B cell (primary cell): ENCODE data around the gene ORAI2. TPM values are rescaled to one million over a fixed set of nuclear protein-coding genes. Genes with fewer than 3 reads are reported as not detected.
A peak's percentile ranks its signal among the peaks of the same experiment; 100 is the strongest.

ENCODE experiments used
- ATAC-seq: fragments of 200-7000 bp; cut with Tn5 transposase; one replicate; pipeline ENCODE4 v1.10.0; 2021; ENCODE audit warnings: low read depth, mild to moderate bottlenecking, moderate number of reproducible peaks, moderate library complexity
- CTCF ChIA-PET: fragments of 350-600 bp; sonication (Branson Sonifier 250); formaldehyde crosslinking; loops from one replicate; lab custom pipeline; 2021; ENCODE audit warnings: antibody characterized with exemption, inconsistent platforms; lab: Charles Lee
- POLR2A ChIA-PET: fragments of 350-600 bp; sonication (Branson Sonifier 250); formaldehyde crosslinking; loops from one replicate; lab custom pipeline; 2021; ENCODE audit warnings: antibody characterized with exemption; lab: Charles Lee
- DNase-seq: peaks from one replicate; pipeline ENCODE4 v3.0.0; 2013
- H2AFZ ChIP-seq: 2 replicates; pipeline ENCODE4 v1.6.1; 2012; ENCODE audit warnings: mild to moderate bottlenecking, low read depth, low read length; ENCODE audit not compliant: insufficient read depth, poor library complexity, severe bottlenecking
- H3K27ac ChIP-seq, 2 donors: 1 replicate in 1 of 2; 2 replicates in 1 of 2; pipeline ENCODE4 v1.5.1; 2012 to 2013; ENCODE audit warnings: low read length in 2 of 2, mild to moderate bottlenecking in 2 of 2, moderate library complexity in 1 of 2
- H3K27me3 ChIP-seq, 4 experiments: fragments of 200-600 bp in 1 of 4; sonication (generic) in 1 of 4; replicated peaks in 1 of 4; 1 replicate in 2 of 4; 2 replicates in 2 of 4; pipeline versions ENCODE4 v1.6.1 to v1.7.0; 2013 to 2016; ENCODE audit warnings: low read length in 3 of 4, mild to moderate bottlenecking in 2 of 4, mixed read lengths in 1 of 4, moderate library complexity in 1 of 4; ENCODE audit not compliant: insufficient read depth in 4 of 4, control insufficient read depth in 3 of 4; ENCODE audit errors: control extremely low read depth in 1 of 4
- H3K36me3 ChIP-seq, 2 experiments: replicated peaks in 1 of 2; 1 replicate in 1 of 2; 2 replicates in 1 of 2; pipeline versions ENCODE4 v1.6.1 to v1.7.1; 2013; ENCODE audit warnings: low read length in 1 of 2; ENCODE audit not compliant: insufficient read depth in 2 of 2, control insufficient read depth in 1 of 2; ENCODE audit errors: control extremely low read depth in 1 of 2, extremely low read depth in 1 of 2
- H3K4me1 ChIP-seq, 2 donors: fragments of 200-600 bp in 1 of 2; sonication (generic) in 1 of 2; 1 replicate in 1 of 2; 2 replicates in 1 of 2; pipeline versions ENCODE4 v1.5.1 to v1.6.1; 2013 to 2017; ENCODE audit warnings: low read length in 2 of 2; ENCODE audit not compliant: control insufficient read depth in 2 of 2, insufficient read depth in 2 of 2
- H3K4me2 ChIP-seq: replicated peaks from 2 replicates; pipeline ENCODE3; 2012; ENCODE audit warnings: mild to moderate bottlenecking, low read depth, low read length; ENCODE audit not compliant: poor library complexity, severe bottlenecking
- H3K4me3 ChIP-seq, 5 experiments: fragments of 200-600 bp in 1 of 5; sonication (generic) in 1 of 5; 1 replicate in 3 of 5; 2 replicates in 2 of 5; pipeline versions ENCODE4 v1.5.1 to v1.7.0; 2011 to 2016; ENCODE audit warnings: low read length in 4 of 5, mild to moderate bottlenecking in 4 of 5, low read depth in 2 of 5, control low read depth in 1 of 5, moderate library complexity in 1 of 5; ENCODE audit not compliant: insufficient read depth in 1 of 5; ENCODE audit errors: control extremely low read depth in 1 of 5, extremely low read depth in 1 of 5
- H3K79me2 ChIP-seq: fragments of 200-600 bp; sonication (generic); one replicate; pipeline ENCODE4 v1.6.0; 2016; ENCODE audit warnings: low read length; ENCODE audit not compliant: control insufficient read depth, insufficient read depth
- H3K9ac ChIP-seq: fragments of 200-600 bp; sonication (generic); 2 replicates; pipeline ENCODE4 v1.6.1; 2017; ENCODE audit warnings: mild to moderate bottlenecking, low read length, moderate library complexity
- H3K9me3 ChIP-seq, 3 donors: one replicate each; pipeline versions ENCODE4 v1.6.1 to v1.7.1; 2013; ENCODE audit warnings: low read length in 2 of 3; ENCODE audit not compliant: control insufficient read depth in 2 of 3, insufficient read depth in 1 of 3; ENCODE audit errors: control extremely low read depth in 1 of 3
- H4K20me1 ChIP-seq: 2 replicates; pipeline ENCODE4 v1.6.0; 2012; ENCODE audit warnings: mild to moderate bottlenecking, low read length; ENCODE audit not compliant: insufficient read depth, control insufficient read depth, poor library complexity, severe bottlenecking
- H3K27ac Mint-ChIP-seq: one replicate; pipeline ENCODE4 v1.8.0; 2021; ENCODE audit warnings: mixed read lengths
- H3K27me3 Mint-ChIP-seq: one replicate; pipeline ENCODE4 v1.8.0; 2021; ENCODE audit warnings: mixed read lengths
- H3K4me1 Mint-ChIP-seq: one replicate; pipeline ENCODE4 v1.8.0; 2021; ENCODE audit warnings: mixed read lengths
- H3K4me3 Mint-ChIP-seq: one replicate; pipeline ENCODE4 v1.8.0; 2021; ENCODE audit warnings: mixed read lengths
- H3K9me3 Mint-ChIP-seq: one replicate; pipeline ENCODE4 v1.8.0; 2022; ENCODE audit warnings: mixed read lengths; ENCODE audit not compliant: insufficient read depth
- CTCF ChIP-seq: fragments of 200-600 bp; IDR thresholded peaks from one replicate; pipeline ENCODE4 v1.8.0; 2022; ENCODE audit warnings: antibody characterized with exemption, mild to moderate bottlenecking
- EZH2 ChIP-seq: IDR thresholded peaks from 2 replicates; pipeline ENCODE4 v1.6.1; 2012; ENCODE audit warnings: borderline replicate concordance, low read depth, mild to moderate bottlenecking, moderate library complexity, low read length; ENCODE audit not compliant: insufficient read depth, poor library complexity, severe bottlenecking
- WGBS: methylation state at CpG from one replicate; pipeline ENCODE4 v1.1.5; 2013; ENCODE audit warnings: missing lambda C conversion rate; ENCODE audit not compliant: insufficient coverage; 5-methylcytosine and 5-hydroxymethylcytosine counted together
- intact Hi-C: fragments of 100-400 bp; cut with micrococcal nuclease; formaldehyde crosslinking; loops from one replicate; pipeline ENCODE4 v1.10.0; 2022
- polyA plus RNA-seq: library from polyadenylated mRNA; depleted of rRNA; stranded (reverse); fragments of >200 nt; gene quantifications from 2 replicates; pipeline ENCODE4 v1.2.3, GENCODE V29; 2012
- total RNA-seq, 2 donors: library from RNA; stranded (reverse); fragments of 120-200 nt in 1 of 2; gene quantifications; 1 replicate in 1 of 2; 2 replicates in 1 of 2; pipeline versions ENCODE4 v1.2.3 to v1.2.4, GENCODE V29; 2013 to 2022

ORAI2 gene
- total and polyA plus RNA-seq, 2 donors (not counting 1 experiment from before 2014, with no cell fraction given) = 177 to 450 TPM

- Mint-ChIP-seq H3K27ac (peak overlapping the region; percentile 98), H3K4me3 (peak overlapping the region; percentile 99), H3K27me3 (no peaks in the 10 kb centered on the region), H3K9me3 (no peaks in the 10 kb centered on the region), H3K4me1 (peaks cover 66% of the 10 kb centered on the region)
- 18% methylated on average over 6 of the region's 9 CpGs for WGBS
- H3K4me1 ChIP-seq = peaks cover 63 to 74% of the 10 kb centered on the region in 2 donors
- ATAC-seq = peak; percentile 2
- H3K4me3 ChIP-seq = peak overlapping the region; percentile 87 to 97 (median 94)
- intact Hi-C loops = no loop called here
- DNase-seq = no peak
- H3K4me2 ChIP-seq = peak overlapping the region; percentile 95
- H3K27me3 ChIP-seq = no peaks in the 10 kb centered on the region
- H3K27ac ChIP-seq = peak overlapping the region; percentile 76 to 100
- TF ChIP-seq CTCF = no peak
- no peak for TF ChIP-seq EZH2
- H3K9ac ChIP-seq = peak overlapping the region; percentile 95
- POLR2A ChIA-PET = interaction anchor here (0.5 to 13.6 kb wide), 10 partner anchors 10 to 39 kb away, joined by 3 to 223 read pairs (median 6); no protein-coding TSS in a partner anchor
- H3K79me2 ChIP-seq = peaks cover 69% of the 10 kb centered on the region
- peak overlapping the region; percentile 64 for H2AFZ ChIP-seq
- CTCF ChIA-PET = interaction anchor here (2.5 to 46.3 kb wide), 2 partner anchors 7 to 23 kb away, joined by 18 to 1182 read pairs; no protein-coding TSS in a partner anchor
- H3K36me3 ChIP-seq = peaks cover 2 to 31% of the 10 kb centered on the region in 2 experiments
- peaks cover 7% of the 10 kb centered on the region for H4K20me1 ChIP-seq
- no peaks in the 10 kb centered on the region for H3K9me3 ChIP-seq
Measured at GRCh38 chr7:102434039-102434486, 688 bp downstream of the ORAI2 start.

GRCh38 chr7:102436118-102436517 is 2.7 kb downstream of the ORAI2 start:
- peaks cover 70% of the 10 kb centered on the region for H3K79me2 ChIP-seq
- POLR2A ChIA-PET = interaction anchor here (0.7 to 13.6 kb wide), 4 partner anchors 8 to 28 kb away, joined by 6 to 223 read pairs (median 72); no protein-coding TSS in a partner anchor
- H3K9me3 ChIP-seq = no peaks in the 10 kb centered on the region
- H3K9me3 Mint-ChIP-seq = no peaks in the 10 kb centered on the region
- WGBS = 97% methylated on average over 8 of the region's 10 CpGs
- peak overlapping the region; percentile 99 for H3K4me3 Mint-ChIP-seq
- H3K4me1 Mint-ChIP-seq = peaks cover 53% of the 10 kb centered on the region
- H3K27me3 Mint-ChIP-seq = no peaks in the 10 kb centered on the region
- peak overlapping the region in 1 of 5 experiments; percentile 20 for H3K4me3 ChIP-seq
- peaks cover 53 to 68% of the 10 kb centered on the region in 2 donors for H3K4me1 ChIP-seq
- TF ChIP-seq EZH2 (no peak), CTCF (no peak)
- H3K27ac ChIP-seq = peak overlapping the region in 1 of 2 donors; percentile 100
- peaks cover 9% of the 10 kb centered on the region for H4K20me1 ChIP-seq
- peak overlapping the region; percentile 25 for H3K9ac ChIP-seq
- intact Hi-C loops = no loop called here
- peak overlapping the region; percentile 98 for H3K27ac Mint-ChIP-seq
- DNase-seq = no peak
- ATAC-seq = no peak
- CTCF ChIA-PET = interaction anchor here (1.8 to 46.3 kb wide), 3 partner anchors 14 to 25 kb away, joined by 6 to 1182 read pairs (median 10); no protein-coding TSS in a partner anchor
- no peaks in the 10 kb centered on the region for H3K27me3 ChIP-seq
- no peak overlapping the region for H2AFZ ChIP-seq
- H3K36me3 ChIP-seq = peaks cover 2 to 49% of the 10 kb centered on the region in 2 experiments
- peak overlapping the region; percentile 95 for H3K4me2 ChIP-seq
